ENCODE data around the gene HAL.

- TF ChIP-seq, protein P1, sequence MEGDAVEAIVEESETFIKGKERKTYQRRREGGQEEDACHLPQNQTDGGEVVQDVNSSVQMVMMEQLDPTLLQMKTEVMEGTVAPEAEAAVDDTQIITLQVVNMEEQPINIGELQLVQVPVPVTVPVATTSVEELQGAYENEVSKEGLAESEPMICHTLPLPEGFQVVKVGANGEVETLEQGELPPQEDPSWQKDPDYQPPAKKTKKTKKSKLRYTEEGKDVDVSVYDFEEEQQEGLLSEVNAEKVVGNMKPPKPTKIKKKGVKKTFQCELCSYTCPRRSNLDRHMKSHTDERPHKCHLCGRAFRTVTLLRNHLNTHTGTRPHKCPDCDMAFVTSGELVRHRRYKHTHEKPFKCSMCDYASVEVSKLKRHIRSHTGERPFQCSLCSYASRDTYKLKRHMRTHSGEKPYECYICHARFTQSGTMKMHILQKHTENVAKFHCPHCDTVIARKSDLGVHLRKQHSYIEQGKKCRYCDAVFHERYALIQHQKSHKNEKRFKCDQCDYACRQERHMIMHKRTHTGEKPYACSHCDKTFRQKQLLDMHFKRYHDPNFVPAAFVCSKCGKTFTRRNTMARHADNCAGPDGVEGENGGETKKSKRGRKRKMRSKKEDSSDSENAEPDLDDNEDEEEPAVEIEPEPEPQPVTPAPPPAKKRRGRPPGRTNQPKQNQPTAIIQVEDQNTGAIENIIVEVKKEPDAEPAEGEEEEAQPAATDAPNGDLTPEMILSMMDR (optimal IDR thresholded peaks at IDR 0.05 in 1 of 3, IDR thresholded peaks at IDR 0.05 in 1 of 3, conservative IDR thresholded peaks at IDR 0.05 in 1 of 3; ENCODE audit: extremely low read depth in 1 of 3, insufficient read depth in 2 of 3, low read length in 3 of 3) = no peak
- no peak for TF ChIP-seq EZH2 (IDR thresholded peaks at IDR 0.05; ENCODE audit: low read length)
Measured at GRCh38 chr12:95988506-95989275, 7.5 kb downstream of the HAL start.
